ENCODE data around the gene HSP90B1. TPM values are rescaled to one million over a fixed set of nuclear protein-coding genes. Genes with fewer than 3 reads are reported as not detected.

Gene HSP90B1
- total and polyA plus RNA-seq, 10 of the 15 experiments (the other 5 are each of a cell fraction or from before 2014, with no cell fraction given), result 254 to 968 (median 560) TPM

DNA sequence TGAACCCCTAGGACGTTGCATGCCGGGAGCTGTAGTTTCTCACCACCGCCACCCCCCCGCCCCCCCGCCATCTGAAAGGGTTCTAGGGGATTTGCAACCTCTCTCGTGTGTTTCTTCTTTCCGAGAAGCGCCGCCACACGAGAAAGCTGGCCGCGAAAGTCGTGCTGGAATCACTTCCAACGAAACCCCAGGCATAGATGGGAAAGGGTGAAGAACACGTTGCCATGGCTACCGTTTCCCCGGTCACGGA, 501 bp upstream of the HSP90B1 start:
- intact Hi-C loops (cut with micrococcal nuclease; ENCODE audit: unreplicated experiment), result loop anchor here (2.0 kb wide), 3 partner anchors 23 to 49 kb away; partner anchors contain the start of gene TDG
- FAIRE-seq (no peak), ATAC-seq (no peak), DNase-seq (ENCODE audit: low read depth, low spot score) (no peak)
- Histone ChIP-seq H2AFZ (ENCODE audit: control insufficient read depth, low read depth, low read length) (peak overlapping the region; percentile 94), H3K4me2 (ENCODE audit: control insufficient read depth, insufficient read depth) (peak overlapping the region; percentile 88), H3K36me3 (ENCODE audit: control insufficient read depth in 2 of 2, insufficient read depth in 2 of 2, low read length in 1 of 2) (peaks cover 2 to 22% of the 10 kb centered on the region in 2 experiments), H3K79me2 (ENCODE audit: control insufficient read depth, insufficient read depth, low read length) (peaks cover 66% of the 10 kb centered on the region), H3K9me3 (replicated peaks; ENCODE audit: control insufficient read depth, insufficient read depth, low read length) (no peaks in the 10 kb centered on the region), H4K20me1 (ENCODE audit: control insufficient read depth, insufficient read depth) (peaks cover 3% of the 10 kb centered on the region; the same call in 1 of the 2 replicates), H3K27me3 (replicated peaks in 1 of 2; ENCODE audit: control insufficient read depth in 2 of 2, insufficient read depth in 2 of 2, low read length in 1 of 2) (no peaks in the 10 kb centered on the region), H3K4me3 (peak overlapping the region; percentile 76), H3K27ac (ENCODE audit: control insufficient read depth, insufficient read depth) (peak overlapping the region; percentile 99), H3K4me1 (ENCODE audit: control insufficient read depth, insufficient read depth, low read length) (peaks cover 25% of the 10 kb centered on the region), H3K9ac (ENCODE audit: control insufficient read depth, insufficient read depth, low read length) (peak overlapping the region; percentile 98)
- BruUV-seq (replicated peaks), result no TSS peak
- 0 out of 2 replicates have a peak, but pooled peaks have one; percentile 6 for TF ChIP-seq SREBF2 (IDR thresholded peaks at IDR 0.05; ENCODE audit: low read length)
- TF ChIP-seq SREBF1 (IDR thresholded peaks at IDR 0.05; ENCODE audit: low read length), result peak; percentile 75
- peak; percentile 98 for TF ChIP-seq MXI1 (IDR thresholded peaks at IDR 0.05; ENCODE audit: low read depth, low read length)
- no peak for TF ChIP-seq MTA2 (IDR thresholded peaks at IDR 0.05; ENCODE audit: low read depth)
- TF ChIP-seq IKZF2 (IDR thresholded peaks at IDR 0.05), result no peak
- TF ChIP-seq RAD51 (IDR thresholded peaks at IDR 0.05), result no peak
- TF ChIP-seq TCF3 (IDR thresholded peaks at IDR 0.05; ENCODE audit: borderline replicate concordance, insufficient read depth, low read depth, low read length), result 0 out of 2 replicates have a peak, but pooled peaks have one; percentile 12
- TF ChIP-seq, protein P1, sequence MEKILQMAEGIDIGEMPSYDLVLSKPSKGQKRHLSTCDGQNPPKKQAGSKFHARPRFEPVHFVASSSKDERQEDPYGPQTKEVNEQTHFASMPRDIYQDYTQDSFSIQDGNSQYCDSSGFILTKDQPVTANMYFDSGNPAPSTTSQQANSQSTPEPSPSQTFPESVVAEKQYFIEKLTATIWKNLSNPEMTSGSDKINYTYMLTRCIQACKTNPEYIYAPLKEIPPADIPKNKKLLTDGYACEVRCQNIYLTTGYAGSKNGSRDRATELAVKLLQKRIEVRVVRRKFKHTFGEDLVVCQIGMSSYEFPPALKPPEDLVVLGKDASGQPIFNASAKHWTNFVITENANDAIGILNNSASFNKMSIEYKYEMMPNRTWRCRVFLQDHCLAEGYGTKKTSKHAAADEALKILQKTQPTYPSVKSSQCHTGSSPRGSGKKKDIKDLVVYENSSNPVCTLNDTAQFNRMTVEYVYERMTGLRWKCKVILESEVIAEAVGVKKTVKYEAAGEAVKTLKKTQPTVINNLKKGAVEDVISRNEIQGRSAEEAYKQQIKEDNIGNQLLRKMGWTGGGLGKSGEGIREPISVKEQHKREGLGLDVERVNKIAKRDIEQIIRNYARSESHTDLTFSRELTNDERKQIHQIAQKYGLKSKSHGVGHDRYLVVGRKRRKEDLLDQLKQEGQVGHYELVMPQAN (conservative IDR thresholded peaks at IDR 0.05), result 0 out of 2 replicates have a peak, but pooled peaks have one; percentile 19
- TF ChIP-seq YY1 (IDR thresholded peaks at IDR 0.05; ENCODE audit: low read depth, low read length), result 0 out of 2 replicates have a peak, but pooled peaks have one; percentile 4
- TF ChIP-seq, protein P2, sequence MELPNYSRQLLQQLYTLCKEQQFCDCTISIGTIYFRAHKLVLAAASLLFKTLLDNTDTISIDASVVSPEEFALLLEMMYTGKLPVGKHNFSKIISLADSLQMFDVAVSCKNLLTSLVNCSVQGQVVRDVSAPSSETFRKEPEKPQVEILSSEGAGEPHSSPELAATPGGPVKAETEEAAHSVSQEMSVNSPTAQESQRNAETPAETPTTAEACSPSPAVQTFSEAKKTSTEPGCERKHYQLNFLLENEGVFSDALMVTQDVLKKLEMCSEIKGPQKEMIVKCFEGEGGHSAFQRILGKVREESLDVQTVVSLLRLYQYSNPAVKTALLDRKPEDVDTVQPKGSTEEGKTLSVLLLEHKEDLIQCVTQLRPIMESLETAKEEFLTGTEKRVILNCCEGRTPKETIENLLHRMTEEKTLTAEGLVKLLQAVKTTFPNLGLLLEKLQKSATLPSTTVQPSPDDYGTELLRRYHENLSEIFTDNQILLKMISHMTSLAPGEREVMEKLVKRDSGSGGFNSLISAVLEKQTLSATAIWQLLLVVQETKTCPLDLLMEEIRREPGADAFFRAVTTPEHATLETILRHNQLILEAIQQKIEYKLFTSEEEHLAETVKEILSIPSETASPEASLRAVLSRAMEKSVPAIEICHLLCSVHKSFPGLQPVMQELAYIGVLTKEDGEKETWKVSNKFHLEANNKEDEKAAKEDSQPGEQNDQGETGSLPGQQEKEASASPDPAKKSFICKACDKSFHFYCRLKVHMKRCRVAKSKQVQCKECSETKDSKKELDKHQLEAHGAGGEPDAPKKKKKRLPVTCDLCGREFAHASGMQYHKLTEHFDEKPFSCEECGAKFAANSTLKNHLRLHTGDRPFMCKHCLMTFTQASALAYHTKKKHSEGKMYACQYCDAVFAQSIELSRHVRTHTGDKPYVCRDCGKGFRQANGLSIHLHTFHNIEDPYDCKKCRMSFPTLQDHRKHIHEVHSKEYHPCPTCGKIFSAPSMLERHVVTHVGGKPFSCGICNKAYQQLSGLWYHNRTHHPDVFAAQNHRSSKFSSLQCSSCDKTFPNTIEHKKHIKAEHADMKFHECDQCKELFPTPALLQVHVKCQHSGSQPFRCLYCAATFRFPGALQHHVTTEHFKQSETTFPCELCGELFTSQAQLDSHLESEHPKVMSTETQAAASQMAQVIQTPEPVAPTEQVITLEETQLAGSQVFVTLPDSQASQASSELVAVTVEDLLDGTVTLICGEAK (IDR thresholded peaks at IDR 0.05; ENCODE audit: borderline replicate concordance), result peak; percentile 95; the same call in 1 of the 2 replicates
- TF ChIP-seq HCFC1 (IDR thresholded peaks at IDR 0.05; ENCODE audit: low read length), result peak; percentile 71
- TF ChIP-seq, protein P3, sequence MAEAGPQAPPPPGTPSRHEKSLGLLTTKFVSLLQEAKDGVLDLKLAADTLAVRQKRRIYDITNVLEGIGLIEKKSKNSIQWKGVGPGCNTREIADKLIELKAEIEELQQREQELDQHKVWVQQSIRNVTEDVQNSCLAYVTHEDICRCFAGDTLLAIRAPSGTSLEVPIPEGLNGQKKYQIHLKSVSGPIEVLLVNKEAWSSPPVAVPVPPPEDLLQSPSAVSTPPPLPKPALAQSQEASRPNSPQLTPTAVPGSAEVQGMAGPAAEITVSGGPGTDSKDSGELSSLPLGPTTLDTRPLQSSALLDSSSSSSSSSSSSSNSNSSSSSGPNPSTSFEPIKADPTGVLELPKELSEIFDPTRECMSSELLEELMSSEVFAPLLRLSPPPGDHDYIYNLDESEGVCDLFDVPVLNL (IDR thresholded peaks at IDR 0.05; ENCODE audit: low read depth, low read length), result no peak
- TF ChIP-seq STAT3 (IDR thresholded peaks at IDR 0.05; ENCODE audit: low read depth, low read length), result 0 out of 2 replicates have a peak, but pooled peaks have one; percentile 34
- peak; percentile 99 for TF ChIP-seq BMI1 (IDR thresholded peaks at IDR 0.05; ENCODE audit: borderline replicate concordance)
- peak; percentile 73 for TF ChIP-seq MEF2B (IDR thresholded peaks at IDR 0.05; ENCODE audit: partially characterized antibody, poor library complexity, severe bottlenecking)
- TF ChIP-seq RBBP5 (conservative IDR thresholded peaks at IDR 0.05), result no peak
- peak in 1 of 2 experiments; percentile 32; a peak in 1 of 4 replicates for TF ChIP-seq SRF (IDR thresholded peaks at IDR 0.05; ENCODE audit: low read depth in 2 of 2, low read length in 2 of 2)
- ChIA-PET SMC1A (ENCODE audit: uncharacterized antibody, unreplicated experiment) (interaction anchor here (0.9 to 9.4 kb wide), 6 partner anchors 27 to 179 kb away, joined by 3 to 125 read pairs (median 10); partner anchors contain the start of gene TDG), CTCF (interaction anchor here (0.7 to 1.0 kb wide), 5 partner anchors 11 to 48 kb away, joined by 3 to 6 read pairs (median 4); no protein-coding TSS in a partner anchor), RAD21 (ENCODE audit: unreplicated experiment) (interaction anchor here (0.8 to 7.4 kb wide), 18 partner anchors 10 to 452 kb away, joined by 3 to 121 read pairs (median 5); partner anchors contain the start of genes HCFC2, NFYB and TDG), POLR2A (interaction anchor here (0.6 to 7.1 kb wide), 16 partner anchors 10 to 528 kb away, joined by 3 to 73 read pairs (median 4); partner anchors contain the start of genes HCFC2, NFYB, NT5DC3 and TDG)
- under 1% methylated on average over 18 of the region's 18 CpGs for WGBS (ENCODE audit: insufficient coverage, insufficient replicate concordance, low lambda C conversion rate, missing lambda C conversion rate)
- in situ Hi-C loops (cut with MboI), result no loop called here
